H1 (cell line): ENCODE measurements around the gene NAALADL1. TPM values are rescaled to one million over a fixed set of nuclear protein-coding genes. Genes with fewer than 3 reads are reported as not detected.

ENCODE experiments used
- CHD7 ChIP-seq: fragments of 300-600 bp; sonication (generic); IDR thresholded peaks from 2 replicates; pipeline ENCODE4 v1.7.1; 2012; ENCODE audit warnings: low read length, moderate library complexity, mild to moderate bottlenecking, inconsistent platforms; ENCODE audit not compliant: insufficient replicate concordance
- CTBP2 ChIP-seq: IDR thresholded peaks from 2 replicates; pipeline ENCODE4 v1.7.0; 2011; ENCODE audit warnings: borderline replicate concordance, mild to moderate bottlenecking, moderate library complexity, mixed read lengths, low read length; ENCODE audit not compliant: insufficient read depth, insufficient read length
- POLR2A ChIP-seq, 2 experiments: IDR thresholded peaks; 1 replicate in 1 of 2; 2 replicates in 1 of 2; pipeline ENCODE4 v1.6.1; 2011; ENCODE audit warnings: low read depth in 2 of 2, low read length in 2 of 2, mild to moderate bottlenecking in 2 of 2; ENCODE audit errors: control extremely low read depth in 1 of 2
- polyA plus RNA-seq, 7 experiments: library from polyadenylated mRNA; depleted of rRNA in 3 of 7; stranded (reverse) in 5 of 7; unstranded in 2 of 7; fragments of >200 nt in 5 of 7; fragments of 200-250 nt in 2 of 7; gene quantifications; 1 replicate in 5 of 7; 2 replicates in 1 of 7; 4 replicates in 1 of 7; pipeline versions ENCODE4 v1.2.1 to v1.2.3, GENCODE V29; 2011 to 2013; ENCODE audit warnings: missing spikeins in 2 of 7, mixed read lengths in 2 of 7
- total RNA-seq: library from RNA; stranded (reverse); fragmentation: NEBNext Ultra II Directional; extraction: Animal tissue kit (Norgen Biotek cat#: 25700); gene quantifications from 2 replicates; pipeline ENCODE4 v1.2.1, GENCODE V29; 2021

NAALADL1 gene
- total and polyA plus RNA-seq, 2 of the 8 experiments (the other 6 are each of a cell fraction or from before 2014, with no cell fraction given), result 7.5 to 9.9 TPM

DNA sequence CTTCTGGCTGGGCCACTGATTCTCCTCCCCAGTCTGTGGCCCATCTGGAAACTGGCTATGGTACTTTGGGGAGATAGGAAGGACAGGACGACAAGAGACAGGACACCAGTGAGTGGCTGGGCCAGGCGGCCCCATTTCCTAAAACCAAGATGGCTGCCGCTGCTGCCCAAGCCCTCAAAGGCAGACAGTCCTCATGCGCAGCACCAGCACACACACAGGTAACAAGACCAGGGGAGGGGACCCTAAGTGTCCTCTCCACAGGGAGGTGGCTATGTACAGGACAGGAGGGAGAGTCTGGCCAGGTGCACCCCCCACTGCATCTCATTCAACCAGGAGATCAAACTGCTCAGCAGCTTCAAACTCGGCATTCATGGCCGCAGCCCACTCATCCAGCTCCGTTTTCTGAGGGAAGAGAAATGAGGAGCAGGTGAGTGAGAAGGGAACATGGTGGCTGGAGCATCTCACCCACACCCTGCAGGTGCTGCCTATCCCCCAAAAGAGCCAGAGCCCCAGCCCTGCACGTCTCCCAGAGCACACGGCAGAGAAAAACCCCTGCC is 20.5 kb upstream of the NAALADL1 start (continued):
- TF ChIP-seq CHD7, result no peak
- no peak for TF ChIP-seq CTBP2
- 0 out of 3 replicates have a peak, but pooled peaks of 1 of the 2 experiments have one; percentile 3 for TF ChIP-seq POLR2A (IDR thresholded peaks at IDR 0.05; ENCODE audit: control extremely low read depth in 1 of 2, low read depth in 2 of 2, low read length in 2 of 2)
- TF ChIP-seq, all 59 proteins: peak for 3
